ENCODE results near the gene BIRC3.

BIRC3 gene

GRCh38 chr11:102317099-102317767 lies at the start of gene BIRC3:
Gene BIRC3, plus strand, starts transcription at chr11:102317484. Its CDS starts 7,026 bp downstream, at chr11:102324510.
- DNase-seq = peak; percentile 94

- DNase-seq = no peak
Measured at GRCh38 chr11:102267609-102268008, 49.7 kb upstream of the BIRC3 start.

- peak; percentile 75 for DNase-seq
Measured at GRCh38 chr11:102268083-102268984, 49.0 kb upstream of the BIRC3 start.

- DNase-seq = no peak
Measured at GRCh38 chr11:102268985-102269470, 48.3 kb upstream of the BIRC3 start.

GRCh38 chr11:102269927-102270326 lies 47.4 kb upstream of the BIRC3 start:
- no peak for DNase-seq

- DNase-seq = no peak
Measured at GRCh38 chr11:102272047-102272824, 45.0 kb upstream of the BIRC3 start.

- DNase-seq = no peak
Measured at GRCh38 chr11:102274628-102275027, 42.7 kb upstream of the BIRC3 start.

- no peak for DNase-seq
Measured at GRCh38 chr11:102276362-102276761, 40.9 kb upstream of the BIRC3 start.

- no peak for DNase-seq
Measured at GRCh38 chr11:102276783-102277182, 40.5 kb upstream of the BIRC3 start.

GRCh38 chr11:102279641-102280170 lies 37.6 kb upstream of the BIRC3 start:
- no peak for DNase-seq

GRCh38 chr11:102280245-102280833 lies 36.9 kb upstream of the BIRC3 start:
- no peak for DNase-seq

- no peak for DNase-seq
Measured at GRCh38 chr11:102283116-102283485, 34.2 kb upstream of the BIRC3 start.

GRCh38 chr11:102284008-102284407 lies 33.3 kb upstream of the BIRC3 start:
- no peak for DNase-seq

GRCh38 chr11:102286292-102286691 lies 31.0 kb upstream of the BIRC3 start:
- DNase-seq = no peak

- peak; percentile 46 for DNase-seq
Measured at GRCh38 chr11:102287964-102288724, 29.1 kb upstream of the BIRC3 start.

GRCh38 chr11:102288725-102289083 lies 28.6 kb upstream of the BIRC3 start:
- no peak for DNase-seq

- DNase-seq = no peak
Measured at GRCh38 chr11:102289592-102289991, 27.7 kb upstream of the BIRC3 start.

- no peak for DNase-seq
Measured at GRCh38 chr11:102291831-102292230, 25.5 kb upstream of the BIRC3 start.

- DNase-seq = no peak
Measured at GRCh38 chr11:102292933-102293332, 24.4 kb upstream of the BIRC3 start.

- DNase-seq = no peak
Measured at GRCh38 chr11:102293873-102294601, 23.2 kb upstream of the BIRC3 start.

- no peak for DNase-seq
Measured at GRCh38 chr11:102295045-102295444, 22.2 kb upstream of the BIRC3 start.
